CD14-positive monocyte (primary cell): Measurements from ENCODE around the gene KIF1A. TPM values are rescaled to one million over a fixed set of nuclear protein-coding genes. Genes with fewer than 3 reads are reported as not detected.
A peak's percentile ranks its signal among the peaks of the same experiment; 100 is the strongest.

Experiments
- DNase-seq, 3 donors: peaks; one replicate each; pipeline ENCODE4 v3.0.0-alpha.2; 2011 to 2022
- H2AFZ ChIP-seq: 2 replicates; pipeline ENCODE4 v1.6.0; 2012; ENCODE audit warnings: mild to moderate bottlenecking, low read depth, low read length, inconsistent platforms; ENCODE audit not compliant: insufficient read depth, poor library complexity, severe bottlenecking
- H3K27ac ChIP-seq, 2 donors: 1 replicate in 1 of 2; 2 replicates in 1 of 2; pipeline ENCODE4 v1.5.1; 2012 to 2013; ENCODE audit warnings: low read length in 2 of 2, control low read depth in 1 of 2, inconsistent platforms in 1 of 2, low read depth in 1 of 2, mild to moderate bottlenecking in 1 of 2
- H3K27me3 ChIP-seq, 2 donors: one replicate each; pipeline versions ENCODE4 v1.6.0 to v1.6.1; 2011 to 2013; ENCODE audit warnings: low read length in 2 of 2; ENCODE audit not compliant: control insufficient read depth in 2 of 2, insufficient read depth in 2 of 2
- H3K36me3 ChIP-seq, 2 donors: replicated peaks in 1 of 2; 1 replicate in 1 of 2; 2 replicates in 1 of 2; pipeline versions ENCODE4 v1.5.1 to v1.6.1; 2012 to 2013; ENCODE audit warnings: low read length in 2 of 2, control low read depth in 1 of 2, inconsistent platforms in 1 of 2, mild to moderate bottlenecking in 1 of 2; ENCODE audit not compliant: insufficient read depth in 2 of 2, control insufficient read depth in 1 of 2
- H3K4me1 ChIP-seq, 2 donors: 1 replicate in 1 of 2; 2 replicates in 1 of 2; pipeline versions ENCODE4 v1.5.1 to v1.6.1; 2012 to 2013; ENCODE audit warnings: low read length in 2 of 2, control low read depth in 1 of 2, inconsistent platforms in 1 of 2, mild to moderate bottlenecking in 1 of 2, moderate library complexity in 1 of 2; ENCODE audit not compliant: insufficient read depth in 2 of 2, control insufficient read depth in 1 of 2
- H3K4me2 ChIP-seq: replicated peaks from 2 replicates; pipeline ENCODE3; 2012; ENCODE audit warnings: low read length, moderate library complexity, mild to moderate bottlenecking; ENCODE audit not compliant: poor library complexity, severe bottlenecking; ENCODE audit errors: extremely low read depth
- H3K4me3 ChIP-seq, 3 experiments: fragments of 200-600 bp in 1 of 3; sonication (generic) in 1 of 3; replicated peaks in 1 of 3; 1 replicate in 2 of 3; 2 replicates in 1 of 3; pipeline ENCODE4 v1.5.1; 2011 to 2013; ENCODE audit warnings: low read length in 3 of 3, mild to moderate bottlenecking in 3 of 3, control low read depth in 2 of 3, low read depth in 2 of 3, inconsistent platforms in 1 of 3, moderate library complexity in 1 of 3
- H3K79me2 ChIP-seq: 2 replicates; pipeline ENCODE4 v1.6.0; 2012; ENCODE audit warnings: mild to moderate bottlenecking, control low read depth, inconsistent platforms, low read length, moderate library complexity; ENCODE audit not compliant: insufficient read depth
- H3K9ac ChIP-seq: 2 replicates; pipeline ENCODE4 v1.6.0; 2017; ENCODE audit warnings: low read length, mild to moderate bottlenecking; ENCODE audit not compliant: insufficient read depth, poor library complexity, severe bottlenecking
- H3K9me3 ChIP-seq, 2 donors: replicated peaks in 1 of 2; 1 replicate in 1 of 2; 2 replicates in 1 of 2; pipeline versions ENCODE4 v1.5.1 to v1.6.1; 2012 to 2013; ENCODE audit warnings: low read length in 2 of 2, control low read depth in 1 of 2; ENCODE audit not compliant: control insufficient read depth in 1 of 2, insufficient read depth in 1 of 2
- H4K20me1 ChIP-seq: 2 replicates; pipeline ENCODE4 v1.6.0; 2012; ENCODE audit warnings: mild to moderate bottlenecking, low read length, control low read depth, moderate library complexity; ENCODE audit not compliant: insufficient read depth
- H3K27ac Mint-ChIP-seq, 7 donors: one replicate each; pipeline ENCODE4 v1.8.0; 2020; ENCODE audit warnings: mild to moderate bottlenecking in 7 of 7, mixed read lengths in 7 of 7, moderate library complexity in 6 of 7, inconsistent platforms in 2 of 7
- H3K27me3 Mint-ChIP-seq, 3 donors: one replicate each; pipeline ENCODE4 v1.8.0; 2021 to 2022; ENCODE audit warnings: low read depth in 3 of 3, mild to moderate bottlenecking in 3 of 3, mixed read lengths in 3 of 3, moderate library complexity in 3 of 3, inconsistent platforms in 1 of 3
- H3K36me3 Mint-ChIP-seq, 2 donors: one replicate each; pipeline ENCODE4 v1.8.0; 2020; ENCODE audit warnings: mixed read lengths in 2 of 2, inconsistent platforms in 1 of 2, mild to moderate bottlenecking in 1 of 2
- H3K4me1 Mint-ChIP-seq: one replicate; pipeline ENCODE4 v1.8.0; 2020; ENCODE audit warnings: mild to moderate bottlenecking, mixed read lengths
- H3K4me3 Mint-ChIP-seq, 2 donors: one replicate each; pipeline ENCODE4 v1.8.0; 2020; ENCODE audit warnings: mild to moderate bottlenecking in 2 of 2, mixed read lengths in 2 of 2, moderate library complexity in 1 of 2
- H3K9me3 Mint-ChIP-seq, 7 donors: one replicate each; pipeline ENCODE4 v1.8.0; 2020 to 2022; ENCODE audit warnings: mixed read lengths in 7 of 7, mild to moderate bottlenecking in 6 of 7, moderate library complexity in 6 of 7, inconsistent platforms in 2 of 7
- CTCF ChIP-seq: fragments of 200-600 bp; IDR thresholded peaks from one replicate; pipeline ENCODE4 v1.8.0; 2022; ENCODE audit warnings: antibody characterized with exemption, mild to moderate bottlenecking
- WGBS: methylation state at CpG from one replicate; pipeline ENCODE4 v1.1.5; 2013; ENCODE audit warnings: missing lambda C conversion rate; ENCODE audit not compliant: insufficient coverage; 5-methylcytosine and 5-hydroxymethylcytosine counted together
- intact Hi-C, 2 donors: fragments of 100-400 bp; cut with micrococcal nuclease; formaldehyde crosslinking; loops; one replicate each; pipeline versions ENCODE4 v1.15.0 to v1.15.1; 2023
- polyA plus RNA-seq, 3 donors: library from polyadenylated mRNA; depleted of rRNA in 1 of 3; unstranded in 2 of 3; stranded (reverse) in 1 of 3; fragments of 300-500 nt in 2 of 3; fragments of >200 nt in 1 of 3; fragmentation: Illumina TruSeq in 2 of 3; gene quantifications; 1 replicate in 2 of 3; 2 replicates in 1 of 3; pipeline ENCODE4 v1.2.3, GENCODE V29; 2012 to 2021

The KIF1A gene
- polyA plus RNA-seq, 3 donors, result not detected

GRCh38 chr2:240741091-240741490, 78.9 kb downstream of the KIF1A start:
- no peaks in the 10 kb centered on the region for H3K79me2 ChIP-seq
- H3K9me3 ChIP-seq, result no peaks in the 10 kb centered on the region
- Mint-ChIP-seq H3K4me3 (no peak overlapping the region), H3K27me3 (peaks cover 5 to 9% (median 5%) of the 10 kb centered on the region in 3 donors), H3K4me1 (no peaks in the 10 kb centered on the region), H3K36me3 (no peaks in the 10 kb centered on the region), H3K9me3 (peaks cover 0 to 1% (median 0%) of the 10 kb centered on the region in 7 donors), H3K27ac (peak overlapping the region in 1 of 7 donors; percentile 55)
- H3K36me3 ChIP-seq, result no peaks in the 10 kb centered on the region
- DNase-seq, result no peak
- no peak overlapping the region for H3K27ac ChIP-seq
- no peaks in the 10 kb centered on the region for H4K20me1 ChIP-seq
- TF ChIP-seq CTCF, result no peak
- intact Hi-C loops, result no loop called here
- H3K27me3 ChIP-seq, result no peaks in the 10 kb centered on the region
- H2AFZ ChIP-seq, result no peak overlapping the region
- WGBS, result 98% methylated on average over 9 of the region's 18 CpGs
- no peak overlapping the region for H3K4me2 ChIP-seq
- no peaks in the 10 kb centered on the region for H3K4me1 ChIP-seq
- H3K4me3 ChIP-seq, result no peak overlapping the region
- H3K9ac ChIP-seq, result no peak overlapping the region

GRCh38 chr2:240739797-240740196, 80.2 kb downstream of the KIF1A start:
- no peak overlapping the region for H2AFZ ChIP-seq
- DNase-seq, result no peak
- H3K4me1 Mint-ChIP-seq, result no peaks in the 10 kb centered on the region
- no peaks in the 10 kb centered on the region for H3K4me1 ChIP-seq
- no peaks in the 10 kb centered on the region for H4K20me1 ChIP-seq
- H3K27me3 Mint-ChIP-seq, result peaks cover 5 to 9% (median 5%) of the 10 kb centered on the region in 3 donors
- H3K9me3 Mint-ChIP-seq, result peaks cover 0 to 1% (median 0%) of the 10 kb centered on the region in 7 donors
- no peak overlapping the region for H3K9ac ChIP-seq
- WGBS, result 71% methylated on average over 15 of the region's 16 CpGs
- no peak overlapping the region for H3K4me3 Mint-ChIP-seq
- intact Hi-C loops, result loop anchor here in 1 of 2 donors (10.0 kb wide), 1 partner anchor 225 kb away; no protein-coding TSS in a partner anchor
- no peaks in the 10 kb centered on the region for H3K79me2 ChIP-seq
- no peak overlapping the region for H3K27ac ChIP-seq
- no peak overlapping the region for H3K27ac Mint-ChIP-seq
- no peaks in the 10 kb centered on the region for H3K27me3 ChIP-seq
- H3K36me3 ChIP-seq, result no peaks in the 10 kb centered on the region
- no peaks in the 10 kb centered on the region for H3K9me3 ChIP-seq
- H3K4me2 ChIP-seq, result no peak overlapping the region
- no peaks in the 10 kb centered on the region for H3K36me3 Mint-ChIP-seq
- no peak for TF ChIP-seq CTCF
- H3K4me3 ChIP-seq, result no peak overlapping the region
